Measurements from ENCODE around the gene GALNT2.

DNA sequence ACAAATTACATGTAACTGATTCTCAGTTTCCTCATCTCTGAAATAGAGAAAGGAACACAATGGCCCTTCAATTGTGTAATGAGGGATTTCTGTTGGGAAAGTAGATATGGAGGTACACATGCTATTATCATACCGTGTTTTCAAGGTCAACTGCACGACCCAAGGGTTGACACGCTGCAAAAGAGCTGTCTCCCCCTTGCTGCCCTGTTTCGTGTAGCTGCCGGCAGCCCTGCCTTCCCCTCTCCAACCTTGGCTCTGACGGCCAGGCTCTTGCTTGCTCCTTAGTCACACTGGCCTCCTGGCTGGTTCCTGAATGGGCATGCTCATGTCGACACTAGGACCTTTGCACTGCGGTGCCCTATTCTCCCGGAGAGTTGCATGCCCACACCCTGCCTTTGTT, 134.4 kb downstream of the GALNT2 start:
- TF ChIP-seq, protein P1, sequence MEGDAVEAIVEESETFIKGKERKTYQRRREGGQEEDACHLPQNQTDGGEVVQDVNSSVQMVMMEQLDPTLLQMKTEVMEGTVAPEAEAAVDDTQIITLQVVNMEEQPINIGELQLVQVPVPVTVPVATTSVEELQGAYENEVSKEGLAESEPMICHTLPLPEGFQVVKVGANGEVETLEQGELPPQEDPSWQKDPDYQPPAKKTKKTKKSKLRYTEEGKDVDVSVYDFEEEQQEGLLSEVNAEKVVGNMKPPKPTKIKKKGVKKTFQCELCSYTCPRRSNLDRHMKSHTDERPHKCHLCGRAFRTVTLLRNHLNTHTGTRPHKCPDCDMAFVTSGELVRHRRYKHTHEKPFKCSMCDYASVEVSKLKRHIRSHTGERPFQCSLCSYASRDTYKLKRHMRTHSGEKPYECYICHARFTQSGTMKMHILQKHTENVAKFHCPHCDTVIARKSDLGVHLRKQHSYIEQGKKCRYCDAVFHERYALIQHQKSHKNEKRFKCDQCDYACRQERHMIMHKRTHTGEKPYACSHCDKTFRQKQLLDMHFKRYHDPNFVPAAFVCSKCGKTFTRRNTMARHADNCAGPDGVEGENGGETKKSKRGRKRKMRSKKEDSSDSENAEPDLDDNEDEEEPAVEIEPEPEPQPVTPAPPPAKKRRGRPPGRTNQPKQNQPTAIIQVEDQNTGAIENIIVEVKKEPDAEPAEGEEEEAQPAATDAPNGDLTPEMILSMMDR (IDR thresholded peaks at IDR 0.05): no peak
- no peak for TF ChIP-seq POLR2A (IDR thresholded peaks at IDR 0.05)

Data from tibial nerve (tissue), 3 donors.